ENCODE results near the gene BCL7A.

The BCL7A gene

DNA sequence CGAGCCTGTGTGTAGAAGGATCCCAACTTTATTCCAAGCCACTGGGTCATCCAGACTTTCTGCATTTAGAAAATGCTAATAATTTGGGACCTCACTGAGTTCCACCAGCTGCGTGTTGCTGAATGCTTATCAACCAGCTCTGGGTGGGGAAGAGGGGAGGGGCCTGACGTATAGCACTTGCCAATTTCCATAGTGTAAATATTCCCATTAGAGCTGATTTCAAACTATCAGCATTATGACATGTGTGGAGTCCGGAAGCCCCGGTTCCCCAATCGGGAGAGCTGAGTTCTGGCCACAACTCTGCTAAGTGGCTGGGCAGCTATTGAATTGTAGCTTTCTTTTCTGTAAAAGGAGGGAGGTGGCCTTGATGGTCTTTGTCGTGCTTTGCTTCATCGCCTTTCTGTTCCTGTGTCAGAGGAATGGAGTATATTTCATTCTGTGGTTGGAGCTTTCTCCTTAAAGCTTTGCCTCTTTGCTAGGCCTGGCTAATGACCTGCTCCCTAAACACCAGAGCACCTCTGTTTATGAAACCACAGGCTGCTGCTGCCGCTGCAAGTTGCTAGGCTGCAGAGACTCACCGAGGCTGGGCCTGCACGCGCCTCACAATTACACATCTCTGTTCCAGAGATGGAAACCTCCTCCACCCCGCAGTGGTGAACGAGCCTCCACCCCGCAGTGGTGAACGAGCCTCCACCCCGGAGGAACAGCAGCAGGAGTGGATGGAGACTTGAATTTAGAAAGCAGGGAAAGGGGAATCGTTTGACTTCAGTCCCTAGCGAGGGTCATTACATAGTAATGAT is 7.7 kb upstream of the BCL7A start:
- DNase-seq (ENCODE audit: extremely low read depth, insufficient read length), result no peak

DNA sequence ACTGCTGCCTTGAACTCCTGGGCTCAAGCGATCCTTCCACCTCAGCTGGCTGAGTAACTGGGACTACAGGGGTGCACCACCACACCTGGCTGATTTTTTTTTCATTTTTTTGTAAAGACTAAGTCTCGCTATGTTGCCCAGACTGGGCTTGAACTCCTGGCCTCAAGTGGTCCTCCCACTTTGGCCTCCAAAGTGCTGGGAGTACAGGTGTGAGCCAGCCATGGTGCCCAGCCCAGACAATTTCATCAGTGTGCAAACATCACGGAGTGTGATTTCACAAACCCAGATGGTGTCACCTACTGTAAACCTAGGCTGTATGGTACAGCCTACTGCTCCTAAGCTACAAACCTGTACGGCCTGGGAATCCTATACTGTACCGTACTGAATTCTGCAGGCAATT is 6.9 kb upstream of the BCL7A start:
- no peak overlapping the region for H3K4me3 ChIP-seq (replicated peaks; ENCODE audit: low read depth, low read length)
- no peaks in the 10 kb centered on the region for H3K36me3 ChIP-seq (ENCODE audit: control insufficient read depth, insufficient read depth, low read length)
- TF ChIP-seq, protein P1, sequence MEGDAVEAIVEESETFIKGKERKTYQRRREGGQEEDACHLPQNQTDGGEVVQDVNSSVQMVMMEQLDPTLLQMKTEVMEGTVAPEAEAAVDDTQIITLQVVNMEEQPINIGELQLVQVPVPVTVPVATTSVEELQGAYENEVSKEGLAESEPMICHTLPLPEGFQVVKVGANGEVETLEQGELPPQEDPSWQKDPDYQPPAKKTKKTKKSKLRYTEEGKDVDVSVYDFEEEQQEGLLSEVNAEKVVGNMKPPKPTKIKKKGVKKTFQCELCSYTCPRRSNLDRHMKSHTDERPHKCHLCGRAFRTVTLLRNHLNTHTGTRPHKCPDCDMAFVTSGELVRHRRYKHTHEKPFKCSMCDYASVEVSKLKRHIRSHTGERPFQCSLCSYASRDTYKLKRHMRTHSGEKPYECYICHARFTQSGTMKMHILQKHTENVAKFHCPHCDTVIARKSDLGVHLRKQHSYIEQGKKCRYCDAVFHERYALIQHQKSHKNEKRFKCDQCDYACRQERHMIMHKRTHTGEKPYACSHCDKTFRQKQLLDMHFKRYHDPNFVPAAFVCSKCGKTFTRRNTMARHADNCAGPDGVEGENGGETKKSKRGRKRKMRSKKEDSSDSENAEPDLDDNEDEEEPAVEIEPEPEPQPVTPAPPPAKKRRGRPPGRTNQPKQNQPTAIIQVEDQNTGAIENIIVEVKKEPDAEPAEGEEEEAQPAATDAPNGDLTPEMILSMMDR (IDR thresholded peaks at IDR 0.05; ENCODE audit: insufficient read depth, low read length, poor library complexity, severe bottlenecking), result no peak
- no peak for DNase-seq (ENCODE audit: extremely low read depth, insufficient read length)
- no peaks in the 10 kb centered on the region for H3K27me3 ChIP-seq (replicated peaks; ENCODE audit: control insufficient read depth, insufficient read depth, low read length)

More for the DNA sequence above, 7.7 kb upstream of the BCL7A start:
- H3K4me3 ChIP-seq (replicated peaks; ENCODE audit: low read depth, low read length), result no peak overlapping the region
- H3K27me3 ChIP-seq (replicated peaks; ENCODE audit: control insufficient read depth, insufficient read depth, low read length), result no peaks in the 10 kb centered on the region
- no peaks in the 10 kb centered on the region for H3K36me3 ChIP-seq (ENCODE audit: control insufficient read depth, insufficient read depth, low read length)
- TF ChIP-seq, protein P1 (IDR thresholded peaks at IDR 0.05; ENCODE audit: insufficient read depth, low read length, poor library complexity, severe bottlenecking), result no peak

DNA sequence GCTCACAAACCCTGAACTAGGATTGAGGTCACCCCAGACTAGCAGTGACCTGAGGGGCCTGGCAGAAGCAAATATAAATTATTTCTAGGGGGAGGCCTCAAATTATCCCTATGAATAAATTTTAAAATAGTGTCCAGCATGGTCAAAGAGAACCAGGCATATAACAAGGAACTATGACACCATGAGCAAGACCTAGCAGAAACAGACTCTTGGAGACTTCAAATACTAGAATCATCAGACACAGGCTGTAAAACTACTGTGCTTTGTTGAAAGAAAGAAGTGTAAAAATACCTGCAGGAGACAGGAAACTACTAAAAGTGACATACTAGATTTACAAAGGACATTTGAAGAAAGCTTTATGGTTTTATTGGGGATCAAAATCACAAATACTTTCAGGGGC is 3.2 kb upstream of the BCL7A start:
- TF ChIP-seq, protein P1 (IDR thresholded peaks at IDR 0.05; ENCODE audit: insufficient read depth, low read length, poor library complexity, severe bottlenecking), result no peak
- DNase-seq (ENCODE audit: extremely low read depth, insufficient read length), result no peak
- H3K27me3 ChIP-seq (replicated peaks; ENCODE audit: control insufficient read depth, insufficient read depth, low read length), result no peaks in the 10 kb centered on the region; the same call in 1 of the 2 replicates
- H3K36me3 ChIP-seq (ENCODE audit: control insufficient read depth, insufficient read depth, low read length), result no peaks in the 10 kb centered on the region
- no peak overlapping the region for H3K4me3 ChIP-seq (replicated peaks; ENCODE audit: low read depth, low read length)

DNA sequence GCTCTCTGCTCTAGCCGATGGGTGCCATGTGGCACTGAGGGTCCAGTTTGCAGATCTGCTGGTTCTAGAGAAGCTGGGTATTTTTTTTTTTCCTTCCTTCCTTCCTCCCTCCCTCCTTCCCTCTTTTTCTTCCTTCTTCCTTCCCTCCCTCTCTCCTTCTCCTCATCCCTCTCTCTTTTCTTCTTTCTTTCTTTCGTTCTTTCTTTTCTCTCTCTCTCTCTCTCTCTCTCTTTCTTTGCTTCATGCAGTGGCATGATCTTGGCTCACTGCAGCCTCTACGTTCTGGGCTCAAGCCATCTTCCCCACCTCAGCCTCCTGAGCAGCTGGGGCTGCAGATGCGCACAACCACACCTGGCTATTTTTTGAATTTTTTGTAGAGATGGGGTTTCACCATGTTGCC is 2.7 kb upstream of the BCL7A start:
- TF ChIP-seq, protein P1 (IDR thresholded peaks at IDR 0.05; ENCODE audit: insufficient read depth, low read length, poor library complexity, severe bottlenecking), result no peak
- Histone ChIP-seq H3K36me3 (ENCODE audit: control insufficient read depth, insufficient read depth, low read length) (no peaks in the 10 kb centered on the region), H3K4me3 (replicated peaks; ENCODE audit: low read depth, low read length) (no peak overlapping the region), H3K27me3 (replicated peaks; ENCODE audit: control insufficient read depth, insufficient read depth, low read length) (no peaks in the 10 kb centered on the region; the same call in 1 of the 2 replicates)
- DNase-seq (ENCODE audit: extremely low read depth, insufficient read length), result no peak

DNA sequence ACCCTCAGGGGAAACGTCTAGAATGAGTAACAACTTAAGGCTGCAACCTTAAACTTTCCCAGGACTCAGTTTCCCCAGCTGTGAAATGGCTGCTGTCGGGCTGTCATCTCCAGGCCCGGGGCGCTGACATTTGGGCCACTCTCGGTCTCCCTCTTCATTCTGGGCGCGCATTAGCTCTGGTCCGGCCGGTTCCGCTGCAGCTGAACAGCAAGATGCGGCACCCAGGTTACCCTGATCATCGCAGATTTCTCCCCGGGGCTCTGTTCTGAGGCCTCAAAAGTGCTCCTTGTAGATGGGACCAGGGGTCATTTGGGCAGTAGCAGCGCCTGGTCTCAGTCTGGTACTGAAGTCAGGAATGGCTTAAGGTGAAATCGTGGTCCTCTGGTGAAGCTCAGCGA is 890 bp upstream of the BCL7A start:
- Histone ChIP-seq H3K4me3 (replicated peaks; ENCODE audit: low read depth, low read length) (peak overlapping the region; percentile 61; the same call in 1 of the 2 replicates), H3K36me3 (ENCODE audit: control insufficient read depth, insufficient read depth, low read length) (no peaks in the 10 kb centered on the region), H3K27me3 (replicated peaks; ENCODE audit: control insufficient read depth, insufficient read depth, low read length) (no peaks in the 10 kb centered on the region; the same call in 1 of the 2 replicates)
- DNase-seq (ENCODE audit: extremely low read depth, insufficient read length), result no peak
- TF ChIP-seq, protein P1 (IDR thresholded peaks at IDR 0.05; ENCODE audit: insufficient read depth, low read length, poor library complexity, severe bottlenecking), result no peak
